Peyer's patch (tissue), 4 donors: ENCODE measurements around the gene PIP5K1B.

ENCODE experiments used
- CTCF ChIP-seq, 6 experiments: fragments of 450-650 bp in 4 of 6; fragments of 200-600 bp in 2 of 6; sonication (generic) in 1 of 6; IDR thresholded peaks; one replicate each; pipeline ENCODE4 v1.5.1; 2017 to 2019; ENCODE audit warnings: antibody characterized with exemption in 6 of 6, mild to moderate bottlenecking in 3 of 6, moderate library complexity in 1 of 6
- POLR2A ChIP-seq, 2 donors: fragments of 450-650 bp; IDR thresholded peaks; one replicate each; pipeline ENCODE4 v1.5.1; 2017; ENCODE audit warnings: antibody characterized with exemption in 2 of 2, mild to moderate bottlenecking in 2 of 2, moderate library complexity in 2 of 2

GRCh38 chr9:68970151-68970550 is 265.1 kb downstream of the PIP5K1B start:
- TF ChIP-seq CTCF (IDR thresholded peaks at IDR 0.05): peak in 1 of 6 experiments; percentile 22
- TF ChIP-seq POLR2A (IDR thresholded peaks at IDR 0.05): no peak
